ENCODE results near the gene PRRG3.

GRCh38 chrX:151702741-151703340, 7.6 kb downstream of the PRRG3 start:
- TF ChIP-seq CTCF (IDR thresholded peaks at IDR 0.05; ENCODE audit: insufficient read depth, low read depth, low read length) (no peak), EZH2 (IDR thresholded peaks at IDR 0.05; ENCODE audit: insufficient read depth, low read length) (no peak)
